Central memory CD8-positive, alpha-beta T cell (primary cell): Measurements from ENCODE around the gene PLEKHB1.

ENCODE experiments used
- ATAC-seq: fragments of 150-1000 bp; cut with Tn5 transposase; replicated peaks from 2 replicates; pipeline ENCODE4 v1.10.0; 2022; ENCODE audit warnings: mild to moderate bottlenecking, moderate FRiP score, moderate number of reproducible peaks; ENCODE audit not compliant: poor library complexity, severe bottlenecking; ENCODE audit errors: extremely low read depth
- DNase-seq, 2 donors: peaks; one replicate each; pipeline ENCODE4 v3.0.0; 2021; ENCODE audit warnings: low spot score in 2 of 2
- H3K27ac Mint-ChIP-seq: one replicate; pipeline ENCODE4 v1.8.0; 2022; ENCODE audit warnings: low read depth, mild to moderate bottlenecking, moderate library complexity, mixed read lengths
- H3K27me3 Mint-ChIP-seq: one replicate; pipeline ENCODE4 v1.8.0; 2022; ENCODE audit warnings: mixed read lengths
- H3K36me3 Mint-ChIP-seq: one replicate; pipeline ENCODE4 v1.8.0; 2022; ENCODE audit warnings: mild to moderate bottlenecking, moderate library complexity, mixed read lengths; ENCODE audit not compliant: insufficient read depth
- H3K4me1 Mint-ChIP-seq: one replicate; pipeline ENCODE4 v1.8.0; 2022; ENCODE audit warnings: mixed read lengths
- H3K4me3 Mint-ChIP-seq: one replicate; pipeline ENCODE4 v1.8.0; 2022; ENCODE audit warnings: mild to moderate bottlenecking, moderate library complexity, mixed read lengths
- H3K9me3 Mint-ChIP-seq: one replicate; pipeline ENCODE4 v1.8.0; 2022; ENCODE audit warnings: mixed read lengths

PLEKHB1 gene

GRCh38 chr11:73645972-73646631, at the start of gene PLEKHB1:
PLEKHB1 (plus strand) TSS chr11:73646581; CDS start chr11:73646609, 28 bp downstream.
- Mint-ChIP-seq H3K4me1 (peaks cover 13% of the 10 kb centered on the region), H3K27me3 (no peaks in the 10 kb centered on the region), H3K4me3 (peak within 1 kb of the TSS; percentile 80), H3K9me3 (no peaks in the 10 kb centered on the region), H3K36me3 (peaks cover 2% of the 10 kb centered on the region), H3K27ac (peak within 1 kb of the TSS; percentile 46)
- ATAC-seq (no peak), DNase-seq (no peak)

- Mint-ChIP-seq H3K4me1 (peaks cover 31% of the 10 kb centered on the region), H3K27me3 (no peaks in the 10 kb centered on the region), H3K9me3 (no peaks in the 10 kb centered on the region), H3K4me3 (peak overlapping the region; percentile 81), H3K27ac (peak overlapping the region; percentile 84), H3K36me3 (peaks cover 14% of the 10 kb centered on the region)
- no peak for DNase-seq
- no peak for ATAC-seq
Observed at GRCh38 chr11:73597336-73597955, 48.9 kb upstream of the PLEKHB1 start.

- no peaks in the 10 kb centered on the region for H3K9me3 Mint-ChIP-seq
- no peaks in the 10 kb centered on the region for H3K27me3 Mint-ChIP-seq
- ATAC-seq (peak; percentile 94), DNase-seq (peak; percentile 67 to 81)
- H3K4me3 Mint-ChIP-seq = peak within 1 kb of the TSS; percentile 81
- peaks cover 14% of the 10 kb centered on the region for H3K36me3 Mint-ChIP-seq
- H3K4me1 Mint-ChIP-seq = peaks cover 31% of the 10 kb centered on the region
- H3K27ac Mint-ChIP-seq = peak within 1 kb of the TSS; percentile 84
Observed at GRCh38 chr11:73597956-73598718, 48.2 kb upstream of the PLEKHB1 start, which contains the start of gene FAM168A. FAM168A (minus strand) TSS chr11:73598112; CDS start chr11:73468474, 129,638 bp downstream.

GRCh38 chr11:73598719-73599379, 47.5 kb upstream of the PLEKHB1 start:
- Mint-ChIP-seq H3K4me3 (peak overlapping the region; percentile 81), H3K36me3 (peaks cover 14% of the 10 kb centered on the region), H3K4me1 (peaks cover 31% of the 10 kb centered on the region), H3K27me3 (no peaks in the 10 kb centered on the region), H3K9me3 (no peaks in the 10 kb centered on the region), H3K27ac (peak overlapping the region; percentile 84)
- no peak for ATAC-seq
- DNase-seq = no peak

- no peak overlapping the region for H3K4me3 Mint-ChIP-seq
- H3K9me3 Mint-ChIP-seq = no peaks in the 10 kb centered on the region
- no peak for DNase-seq
- ATAC-seq = no peak
- no peaks in the 10 kb centered on the region for H3K4me1 Mint-ChIP-seq
- no peaks in the 10 kb centered on the region for H3K36me3 Mint-ChIP-seq
- H3K27me3 Mint-ChIP-seq = peaks cover 11% of the 10 kb centered on the region
- no peak overlapping the region for H3K27ac Mint-ChIP-seq
Observed at GRCh38 chr11:73612601-73613140, 33.7 kb upstream of the PLEKHB1 start.

- Mint-ChIP-seq H3K27ac (no peak overlapping the region), H3K4me1 (no peaks in the 10 kb centered on the region), H3K9me3 (no peaks in the 10 kb centered on the region), H3K4me3 (no peak overlapping the region), H3K27me3 (peaks cover 8% of the 10 kb centered on the region), H3K36me3 (no peaks in the 10 kb centered on the region)
- ATAC-seq (no peak), DNase-seq (no peak)
Observed at GRCh38 chr11:73614591-73614990, 31.8 kb upstream of the PLEKHB1 start.

GRCh38 chr11:73622926-73623593, 23.3 kb upstream of the PLEKHB1 start:
- Mint-ChIP-seq H3K36me3 (peaks cover 4% of the 10 kb centered on the region), H3K4me3 (no peak overlapping the region), H3K27me3 (peaks cover 29% of the 10 kb centered on the region), H3K9me3 (no peaks in the 10 kb centered on the region), H3K27ac (no peak overlapping the region), H3K4me1 (peaks cover 4% of the 10 kb centered on the region)
- ATAC-seq (no peak), DNase-seq (no peak)

GRCh38 chr11:73623686-73624085, 22.7 kb upstream of the PLEKHB1 start:
- Mint-ChIP-seq H3K27me3 (peaks cover 29% of the 10 kb centered on the region), H3K9me3 (no peaks in the 10 kb centered on the region), H3K4me3 (no peak overlapping the region), H3K36me3 (peaks cover 4% of the 10 kb centered on the region), H3K4me1 (peaks cover 4% of the 10 kb centered on the region), H3K27ac (no peak overlapping the region)
- DNase-seq (no peak), ATAC-seq (no peak)

GRCh38 chr11:73625696-73626318, 20.6 kb upstream of the PLEKHB1 start:
- peaks cover 29% of the 10 kb centered on the region for H3K27me3 Mint-ChIP-seq
- H3K4me1 Mint-ChIP-seq = peaks cover 4% of the 10 kb centered on the region
- no peak overlapping the region for H3K27ac Mint-ChIP-seq
- ATAC-seq (peak; percentile 58), DNase-seq (peak; percentile 39 to 45)
- no peaks in the 10 kb centered on the region for H3K9me3 Mint-ChIP-seq
- H3K4me3 Mint-ChIP-seq = no peak overlapping the region
- H3K36me3 Mint-ChIP-seq = peaks cover 4% of the 10 kb centered on the region

GRCh38 chr11:73629907-73630306, 16.5 kb upstream of the PLEKHB1 start:
- H3K4me3 Mint-ChIP-seq = no peak overlapping the region
- DNase-seq = no peak
- no peaks in the 10 kb centered on the region for H3K9me3 Mint-ChIP-seq
- peaks cover 1% of the 10 kb centered on the region for H3K27me3 Mint-ChIP-seq
- H3K36me3 Mint-ChIP-seq = peaks cover 5% of the 10 kb centered on the region
- no peak for ATAC-seq
- H3K27ac Mint-ChIP-seq = no peak overlapping the region
- peaks cover 4% of the 10 kb centered on the region for H3K4me1 Mint-ChIP-seq

GRCh38 chr11:73632996-73633395, 13.4 kb upstream of the PLEKHB1 start:
- Mint-ChIP-seq H3K36me3 (peaks cover 5% of the 10 kb centered on the region), H3K9me3 (no peaks in the 10 kb centered on the region), H3K4me3 (no peak overlapping the region), H3K27me3 (no peaks in the 10 kb centered on the region), H3K4me1 (no peaks in the 10 kb centered on the region), H3K27ac (no peak overlapping the region)
- DNase-seq = no peak
- ATAC-seq = no peak
